ENCODE results near the gene SLC2A4. TPM values are rescaled to one million over a fixed set of nuclear protein-coding genes. Genes with fewer than 3 reads are reported as not detected.

Gene SLC2A4
- total and polyA plus RNA-seq, 2 of the 4 experiments (the other 2 are of a cell fraction) = 0.07 TPM; not detected in 1

DNA sequence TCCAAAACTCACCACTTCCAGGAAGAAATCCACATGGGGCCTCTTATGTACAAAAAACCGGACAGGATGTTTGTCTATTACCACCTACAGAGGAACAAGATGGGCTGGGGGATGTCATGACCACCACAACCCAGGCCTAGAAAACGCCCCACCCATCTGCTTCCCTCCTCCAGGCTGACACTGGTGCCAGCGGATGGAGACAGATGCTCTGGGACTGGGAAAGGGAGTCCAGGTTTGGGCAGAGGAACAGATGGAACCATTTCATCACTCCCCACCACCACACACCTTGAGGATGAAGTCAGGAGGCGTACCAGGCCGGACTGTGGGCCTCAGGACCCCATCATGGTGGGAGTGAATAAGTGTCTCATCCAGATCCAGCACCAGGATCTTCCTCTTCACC is 34.7 kb upstream of the SLC2A4 start:
- H2BK5ac ChIP-seq (ENCODE audit: low read depth, low read length, poor library complexity, severe bottlenecking) = no peak overlapping the region
- peaks cover 10% of the 10 kb centered on the region for H3K9me1 ChIP-seq (ENCODE audit: insufficient read depth, low read length)
- no peak overlapping the region for H4K8ac ChIP-seq (ENCODE audit: low read depth in 2 of 2, low read length in 2 of 2)
- CTCF ChIA-PET = no interaction called here
- H4K91ac ChIP-seq (ENCODE audit: insufficient read depth, low read depth, low read length) = no peak overlapping the region
- DNase-seq (no peak), ATAC-seq (ENCODE audit: low read depth) (no peak)
- H3K18ac ChIP-seq (ENCODE audit: low read depth, low read length) = no peak overlapping the region
- POLR2A ChIA-PET (ENCODE audit: unreplicated experiment) = no interaction called here
- no peak overlapping the region for H2AK5ac ChIP-seq (ENCODE audit: low read depth, low read length)
- no peak overlapping the region for H3K23ac ChIP-seq (ENCODE audit: low read depth, low read length)
- peaks cover 17% of the 10 kb centered on the region for H3K36me3 ChIP-seq (ENCODE audit: control insufficient read depth, insufficient read depth, low read length)
- WGBS, 2 experiments (ENCODE audit: extremely low coverage in 2 of 2, insufficient read length in 1 of 2) = no CpG with 5 or more reads among the region's 5 CpGs
- no peak overlapping the region for H3K56ac ChIP-seq (ENCODE audit: extremely low read depth, insufficient read depth, low read length)
- H4K5ac ChIP-seq (ENCODE audit: low read depth, low read length) = no peak overlapping the region
- intact Hi-C loops (cut with micrococcal nuclease) (no loop called here), in situ Hi-C loops (cut with MboI; ENCODE audit: low sequenced_read_pairs) (loop anchor here (25.0 kb wide), 1 partner anchor 916 kb away; the partner anchor contains the start of genes PER1 and VAMP2), dilution Hi-C loops (cut with HindIII; ENCODE audit: low sequenced_read_pairs, unreplicated experiment) (no loop called here)
- H3K27me3 ChIP-seq (ENCODE audit: control insufficient read depth, insufficient read depth, low read length) = no peaks in the 10 kb centered on the region
- BruUV-seq (replicated peaks) = no TSS peak
- TF ChIP-seq, protein P1, sequence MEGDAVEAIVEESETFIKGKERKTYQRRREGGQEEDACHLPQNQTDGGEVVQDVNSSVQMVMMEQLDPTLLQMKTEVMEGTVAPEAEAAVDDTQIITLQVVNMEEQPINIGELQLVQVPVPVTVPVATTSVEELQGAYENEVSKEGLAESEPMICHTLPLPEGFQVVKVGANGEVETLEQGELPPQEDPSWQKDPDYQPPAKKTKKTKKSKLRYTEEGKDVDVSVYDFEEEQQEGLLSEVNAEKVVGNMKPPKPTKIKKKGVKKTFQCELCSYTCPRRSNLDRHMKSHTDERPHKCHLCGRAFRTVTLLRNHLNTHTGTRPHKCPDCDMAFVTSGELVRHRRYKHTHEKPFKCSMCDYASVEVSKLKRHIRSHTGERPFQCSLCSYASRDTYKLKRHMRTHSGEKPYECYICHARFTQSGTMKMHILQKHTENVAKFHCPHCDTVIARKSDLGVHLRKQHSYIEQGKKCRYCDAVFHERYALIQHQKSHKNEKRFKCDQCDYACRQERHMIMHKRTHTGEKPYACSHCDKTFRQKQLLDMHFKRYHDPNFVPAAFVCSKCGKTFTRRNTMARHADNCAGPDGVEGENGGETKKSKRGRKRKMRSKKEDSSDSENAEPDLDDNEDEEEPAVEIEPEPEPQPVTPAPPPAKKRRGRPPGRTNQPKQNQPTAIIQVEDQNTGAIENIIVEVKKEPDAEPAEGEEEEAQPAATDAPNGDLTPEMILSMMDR (conservative IDR thresholded peaks at IDR 0.05; ENCODE audit: low read depth, low read length) = no peak
- TF ChIP-seq, protein P2, sequence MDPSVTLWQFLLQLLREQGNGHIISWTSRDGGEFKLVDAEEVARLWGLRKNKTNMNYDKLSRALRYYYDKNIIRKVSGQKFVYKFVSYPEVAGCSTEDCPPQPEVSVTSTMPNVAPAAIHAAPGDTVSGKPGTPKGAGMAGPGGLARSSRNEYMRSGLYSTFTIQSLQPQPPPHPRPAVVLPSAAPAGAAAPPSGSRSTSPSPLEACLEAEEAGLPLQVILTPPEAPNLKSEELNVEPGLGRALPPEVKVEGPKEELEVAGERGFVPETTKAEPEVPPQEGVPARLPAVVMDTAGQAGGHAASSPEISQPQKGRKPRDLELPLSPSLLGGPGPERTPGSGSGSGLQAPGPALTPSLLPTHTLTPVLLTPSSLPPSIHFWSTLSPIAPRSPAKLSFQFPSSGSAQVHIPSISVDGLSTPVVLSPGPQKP (IDR thresholded peaks at IDR 0.05; ENCODE audit: borderline replicate concordance, low read depth, low read length) = no peak
- TF ChIP-seq MXI1 (IDR thresholded peaks at IDR 0.05; ENCODE audit: borderline replicate concordance, low read depth, low read length) = no peak
- no peak for TF ChIP-seq RCOR1 (IDR thresholded peaks at IDR 0.05; ENCODE audit: insufficient replicate concordance, low read length)
- TF ChIP-seq POLR2A (IDR thresholded peaks at IDR 0.05; ENCODE audit: low read depth, low read length) = no peak
- TF ChIP-seq NFE2L2 (IDR thresholded peaks at IDR 0.05; ENCODE audit: low read depth, low read length) = no peak
- TF ChIP-seq CHD1 (IDR thresholded peaks at IDR 0.05; ENCODE audit: low read depth, low read length) = no peak
- TF ChIP-seq BHLHE40 (IDR thresholded peaks at IDR 0.05; ENCODE audit: low read depth, low read length) = no peak
- TF ChIP-seq RAD21 (IDR thresholded peaks at IDR 0.05; ENCODE audit: low read length) = no peak
- no peak for TF ChIP-seq MAFK (IDR thresholded peaks at IDR 0.05; ENCODE audit: low read depth, low read length)
- TF ChIP-seq RFX5 (IDR thresholded peaks at IDR 0.05; ENCODE audit: low read depth, low read length) = no peak
- no peak overlapping the region for H3K4me2 ChIP-seq (ENCODE audit: low read depth, low read length)
- H3K9ac ChIP-seq (ENCODE audit: low read depth, low read length) = no peak overlapping the region
- H2BK15ac ChIP-seq (ENCODE audit: low read depth, low read length) = no peak overlapping the region
- peaks cover 8% of the 10 kb centered on the region for H3K4me1 ChIP-seq (ENCODE audit: control insufficient read depth, insufficient read depth, low read length)
- H3K4me3 ChIP-seq (ENCODE audit: insufficient read depth, low read depth, low read length) = no peak overlapping the region
- H2BK20ac ChIP-seq (ENCODE audit: low read depth, low read length) = no peak overlapping the region
- H2BK120ac ChIP-seq (ENCODE audit: low read depth, low read length) = no peak overlapping the region
- no peak overlapping the region for H3K27ac ChIP-seq (ENCODE audit: insufficient read depth, low read length)
- peaks cover 4 to 44% of the 10 kb centered on the region in 2 experiments for H3K79me1 ChIP-seq (ENCODE audit: low read depth in 1 of 2, low read length in 2 of 2)
- H2AK9ac ChIP-seq (replicated peaks; ENCODE audit: low read depth, low read length, poor library complexity) = no peak overlapping the region
- no peak overlapping the region for H2AFZ ChIP-seq (replicated peaks; ENCODE audit: low read length, poor library complexity)
- peaks cover 9% of the 10 kb centered on the region; the same call in 1 of the 2 replicates for H4K20me1 ChIP-seq (ENCODE audit: insufficient read depth, low read length)
- H3K4ac ChIP-seq (ENCODE audit: low read depth, low read length) = no peak overlapping the region
- no peak overlapping the region for H3K14ac ChIP-seq (replicated peaks; ENCODE audit: low read depth, low read length)
- H3K9me3 ChIP-seq (ENCODE audit: control insufficient read depth, insufficient read depth, low read length) = no peaks in the 10 kb centered on the region

All from IMR-90 (cell line).